GM12878 (cell line): Measurements from ENCODE around the gene MCTP2. TPM values are rescaled to one million over a fixed set of nuclear protein-coding genes. Genes with fewer than 3 reads are reported as not detected.

ENCODE experiments used
- ATAC-seq: fragments of 200-7000 bp; cut with Tn5 transposase; 3 replicates; pipeline ENCODE4 v1.9.1; 2020; ENCODE audit warnings: mild to moderate bottlenecking, moderate library complexity
- BruUV-seq: library from RNA; stranded (reverse); fragments of 400-500 nt; replicated peaks from 2 replicates; lab custom pipeline; 2021; lab: Mats Ljungman, UMichigan
- CTCF ChIA-PET: fragments of 300-600 bp; sonication (Branson Sonifier 250); formaldehyde crosslinking; extraction: SDS; loops from one replicate; lab custom pipeline; 2021; ENCODE audit warnings: inconsistent platforms; lab: Yijun Ruan, JAX
- POLR2A ChIA-PET: fragments of 350-600 bp; formaldehyde crosslinking; extraction: SDS; loops from one replicate; lab custom pipeline; 2021; ENCODE audit warnings: inconsistent platforms; lab: Charles Lee
- RAD21 ChIA-PET: fragments of 300-600 bp; sonication (Branson Sonifier 250); formaldehyde crosslinking; loops from one replicate; lab custom pipeline; 2023; ENCODE audit warnings: antibody characterized with exemption; ENCODE audit not compliant: unreplicated experiment; lab: Charles Lee
- SMC1A ChIA-PET: fragments of 300-600 bp; sonication (Branson Sonifier 250); formaldehyde crosslinking; loops from one replicate; lab custom pipeline; 2023; ENCODE audit not compliant: unreplicated experiment, uncharacterized antibody; lab: Charles Lee
- DNase-seq: peaks from one replicate; pipeline ENCODE4 v3.0.0-alpha.2; 2011; ENCODE audit warnings: low read depth, low spot score
- FAIRE-seq: peaks from 3 replicates; lab custom pipeline; 2011; peaks lifted over from hg19 to GRCh38; lab: Jason Lieb, UNC
- H2AFZ ChIP-seq: 2 replicates; pipeline ENCODE4 v1.6.0; 2011; ENCODE audit warnings: low read depth, low read length, control low read depth; ENCODE audit not compliant: control insufficient read depth
- H3K27ac ChIP-seq: 2 replicates; pipeline ENCODE4 v1.5.1; 2011; ENCODE audit warnings: control low read depth; ENCODE audit not compliant: control insufficient read depth, insufficient read depth
- H3K27me3 ChIP-seq, 2 experiments: replicated peaks in 1 of 2; 2 replicates each; pipeline versions ENCODE4 v1.6.0 to v1.6.1; 2011; ENCODE audit warnings: low read length in 1 of 2; ENCODE audit not compliant: control insufficient read depth in 2 of 2, insufficient read depth in 2 of 2
- H3K36me3 ChIP-seq, 2 experiments: 2 replicates each; pipeline ENCODE4 v1.5.1; 2011; ENCODE audit warnings: low read length in 1 of 2; ENCODE audit not compliant: control insufficient read depth in 2 of 2, insufficient read depth in 2 of 2
- H3K4me1 ChIP-seq: 2 replicates; pipeline ENCODE4 v1.6.1; 2011; ENCODE audit warnings: mild to moderate bottlenecking, low read length, moderate library complexity, mixed read lengths; ENCODE audit not compliant: control insufficient read depth, insufficient read depth
- H3K4me2 ChIP-seq: 2 replicates; pipeline ENCODE4 v1.6.0; 2011; ENCODE audit warnings: control low read depth; ENCODE audit not compliant: control insufficient read depth, insufficient read depth
- H3K4me3 ChIP-seq: fragments of 200-600 bp; sonication (generic); 2 replicates; pipeline ENCODE4 v1.5.1; 2016
- H3K79me2 ChIP-seq: 2 replicates; pipeline ENCODE4 v1.6.0; 2011; ENCODE audit warnings: low read length; ENCODE audit not compliant: control insufficient read depth, insufficient read depth
- H3K9ac ChIP-seq: 2 replicates; pipeline ENCODE4 v1.8.0; 2011; ENCODE audit warnings: low read length, control low read depth, mixed read lengths; ENCODE audit not compliant: control insufficient read depth, insufficient read depth
- H3K9me3 ChIP-seq: replicated peaks from 3 replicates; pipeline ENCODE4 v1.5.1; 2011; ENCODE audit warnings: mild to moderate bottlenecking, low read length; ENCODE audit not compliant: control insufficient read depth, insufficient read depth
- H4K20me1 ChIP-seq: 2 replicates; pipeline ENCODE4 v1.6.0; 2011; ENCODE audit not compliant: control insufficient read depth, insufficient read depth
- CUX1 ChIP-seq: IDR thresholded peaks from 2 replicates; pipeline ENCODE4 v1.6.1; 2012; ENCODE audit warnings: improper control_type of control experiment, low read depth, low read length; ENCODE audit not compliant: insufficient replicate concordance
- E2F4 ChIP-seq: IDR thresholded peaks from 2 replicates; pipeline ENCODE4 v1.6.1; 2012; ENCODE audit warnings: low read depth, low read length, improper control_type of control experiment
- GATAD2B ChIP-seq: fragments of 450-650 bp; conservative IDR thresholded peaks from 2 replicates; pipeline ENCODE4 v1.6.1; 2017; ENCODE audit warnings: low read depth, mild to moderate bottlenecking, moderate library complexity
- IRF3 ChIP-seq: fragments of 450-650 bp; IDR thresholded peaks from 2 replicates; pipeline ENCODE4 v1.6.1; 2014; ENCODE audit warnings: mild to moderate bottlenecking
- NR2C2 ChIP-seq: IDR thresholded peaks from 2 replicates; pipeline ENCODE4 v1.6.1; 2011; ENCODE audit warnings: borderline replicate concordance, low read depth; ENCODE audit not compliant: control insufficient read depth, insufficient read length
- POLR2A ChIP-seq: IDR thresholded peaks from 2 replicates; pipeline ENCODE4 v1.6.1; 2011; ENCODE audit warnings: low read depth, mild to moderate bottlenecking, low read length
- TAF1 ChIP-seq: IDR thresholded peaks from 2 replicates; pipeline ENCODE4 v1.6.1; 2011; ENCODE audit warnings: mild to moderate bottlenecking, low read depth, low read length, borderline replicate concordance
- WGBS: methylation state at CpG from one replicate; pipeline ENCODE4 v1.1.6; 2016; ENCODE audit warnings: low lambda C conversion rate; ENCODE audit not compliant: insufficient replicate concordance, insufficient coverage; ENCODE audit errors: missing lambda C conversion rate; 5-methylcytosine and 5-hydroxymethylcytosine counted together
- in situ Hi-C: fragments of 300-500 bp; cut with MboI; formaldehyde crosslinking; loops from 9 replicates; pipeline ENCODE4 v1.14.3; 2018; ENCODE audit warnings: mixed read lengths
- intact Hi-C: fragments of 100-400 bp; cut with micrococcal nuclease; formaldehyde crosslinking; loops from one replicate; pipeline ENCODE4 v1.14.2; 2022; ENCODE audit not compliant: unreplicated experiment
- polyA plus RNA-seq, 11 experiments: library from polyadenylated mRNA; depleted of rRNA in 4 of 11; unstranded in 6 of 11; stranded (reverse) in 5 of 11; fragments of >200 nt; fragmentation: Nextera tagmentation in 4 of 11; fragmentation: Illumina TruSeq in 1 of 11; extraction: Ambion mirVana in 4 of 11; extraction: Trizol in 1 of 11; gene quantifications; 1 replicate in 1 of 11; 2 replicates in 10 of 11; pipeline versions ENCODE4 v1.2.1 to v1.2.3, GENCODE V29; 2011 to 2016; ENCODE audit warnings: inconsistent platforms in 2 of 11, missing spikeins in 2 of 11, low read depth in 1 of 11
- total RNA-seq, 4 experiments: library from RNA; depleted of rRNA in 3 of 4; stranded (reverse); fragments of >200 nt in 3 of 4; fragmentation: Illumina TruSeq in 1 of 4; extraction: Trizol in 1 of 4; gene quantifications; 2 replicates each; pipeline versions ENCODE4 v1.2.1 to v1.2.3, GENCODE V29; 2013 to 2021

The MCTP2 gene
- total and polyA plus RNA-seq, 10 of the 15 experiments (the other 5 are each of a cell fraction or from before 2014, with no cell fraction given) = 0.24 to 48.5 (median 0.88) TPM

GRCh38 chr15:94338243-94338846 lies 107.0 kb downstream of the MCTP2 start:
- CTCF ChIA-PET = interaction anchor here (1.1 to 3.1 kb wide), 2 partner anchors 15 to 174 kb away, joined by 4 to 16 read pairs; no protein-coding TSS in a partner anchor
- POLR2A ChIA-PET = interaction anchor here (0.7 kb wide), 2 partner anchors 12 to 28 kb away, joined by 3 to 7 read pairs; no protein-coding TSS in a partner anchor
- Histone ChIP-seq H3K79me2 (no peaks in the 10 kb centered on the region), H3K9ac (no peak overlapping the region), H3K9me3 (no peaks in the 10 kb centered on the region), H3K4me1 (no peaks in the 10 kb centered on the region), H3K4me3 (no peak overlapping the region), H3K4me2 (no peak overlapping the region), H3K27ac (no peak overlapping the region), H3K36me3 (no peaks in the 10 kb centered on the region), H4K20me1 (no peaks in the 10 kb centered on the region), H2AFZ (no peak overlapping the region), H3K27me3 (no peaks in the 10 kb centered on the region)
- BruUV-seq = no TSS peak
- SMC1A ChIA-PET = interaction anchor here (0.7 to 0.8 kb wide), 2 partner anchors 12 to 125 kb away, joined by 3 read pairs; no protein-coding TSS in a partner anchor
- RAD21 ChIA-PET = interaction anchor here (0.7 kb wide), 2 partner anchors 14 to 209 kb away, joined by 3 read pairs; no protein-coding TSS in a partner anchor
- in situ Hi-C loops (no loop called here), intact Hi-C loops (no loop called here)
- DNase-seq = no peak
- 58% methylated on average over 16 of the region's 16 CpGs for WGBS
- no peak for ATAC-seq
- TF ChIP-seq GATAD2B (no peak), NR2C2 (no peak), POLR2A (no peak)
- FAIRE-seq = no peak

- in situ Hi-C loops = no loop called here
- H2AFZ ChIP-seq = no peak overlapping the region
- SMC1A ChIA-PET = interaction anchor here (1.0 to 1.5 kb wide), 5 partner anchors 12 to 50 kb away, joined by 3 to 4 read pairs (median 3); no protein-coding TSS in a partner anchor
- CTCF ChIA-PET = interaction anchor here (1.0 to 1.3 kb wide), 3 partner anchors 9 to 23 kb away, joined by 3 to 4 read pairs (median 3); no protein-coding TSS in a partner anchor
- no peaks in the 10 kb centered on the region for H3K36me3 ChIP-seq
- H3K4me1 ChIP-seq = no peaks in the 10 kb centered on the region
- RAD21 ChIA-PET = interaction anchor here (0.8 to 1.4 kb wide), 2 partner anchors 19 to 182 kb away, joined by 3 to 4 read pairs; no protein-coding TSS in a partner anchor
- POLR2A ChIA-PET = no interaction called here
- no peaks in the 10 kb centered on the region for H4K20me1 ChIP-seq
- FAIRE-seq (no peak), ATAC-seq (no peak), DNase-seq (no peak)
- TF ChIP-seq IRF3 (no peak), E2F4 (no peak), CUX1 (no peak), TAF1 (no peak)
- no peak overlapping the region for H3K4me3 ChIP-seq
- 43% methylated on average over 4 of the region's 4 CpGs for WGBS
- intact Hi-C loops = no loop called here
- no peaks in the 10 kb centered on the region for H3K27me3 ChIP-seq
- no peaks in the 10 kb centered on the region for H3K79me2 ChIP-seq
- no peak overlapping the region for H3K9ac ChIP-seq
- no peak overlapping the region for H3K27ac ChIP-seq
- H3K9me3 ChIP-seq = no peaks in the 10 kb centered on the region
- no TSS peak for BruUV-seq
- H3K4me2 ChIP-seq = no peak overlapping the region
These were observed 114.9 kb downstream of the MCTP2 start for GRCh38 chr15:94346282-94346681.
